Effector memory CD4-positive, alpha-beta T cell (primary cell): ENCODE results near the gene CACNA1H.

Experiments
- DNase-seq, 3 donors: peaks; one replicate each; pipeline ENCODE4 v3.0.0-alpha.2; 2020
- H3K27ac ChIP-seq: 2 replicates; pipeline ENCODE4 v1.7.0; 2013; ENCODE audit warnings: mild to moderate bottlenecking, low read length, moderate library complexity; ENCODE audit not compliant: insufficient read depth, poor library complexity, severe bottlenecking
- H3K27me3 ChIP-seq: replicated peaks from 2 replicates; pipeline ENCODE4 v1.7.0; 2013; ENCODE audit warnings: mild to moderate bottlenecking, low read length; ENCODE audit not compliant: insufficient read depth, control insufficient read depth, poor library complexity, severe bottlenecking
- H3K36me3 ChIP-seq: 2 replicates; pipeline ENCODE4 v1.7.0; 2013; ENCODE audit warnings: mild to moderate bottlenecking, low read length, moderate library complexity; ENCODE audit not compliant: control insufficient read depth, insufficient read depth
- H3K4me1 ChIP-seq: 2 replicates; pipeline ENCODE4 v1.7.0; 2013; ENCODE audit warnings: low read length, mild to moderate bottlenecking; ENCODE audit not compliant: control insufficient read depth, insufficient read depth, poor library complexity, severe bottlenecking
- H3K4me3 ChIP-seq: 2 replicates; pipeline ENCODE4 v1.7.0; 2013; ENCODE audit warnings: low read length, low read depth, mild to moderate bottlenecking; ENCODE audit not compliant: insufficient read depth, poor library complexity, severe bottlenecking
- H3K9me3 ChIP-seq: 2 replicates; pipeline ENCODE4 v1.7.0; 2013; ENCODE audit warnings: mild to moderate bottlenecking, low read length, moderate library complexity; ENCODE audit not compliant: control insufficient read depth

CACNA1H gene

DNA sequence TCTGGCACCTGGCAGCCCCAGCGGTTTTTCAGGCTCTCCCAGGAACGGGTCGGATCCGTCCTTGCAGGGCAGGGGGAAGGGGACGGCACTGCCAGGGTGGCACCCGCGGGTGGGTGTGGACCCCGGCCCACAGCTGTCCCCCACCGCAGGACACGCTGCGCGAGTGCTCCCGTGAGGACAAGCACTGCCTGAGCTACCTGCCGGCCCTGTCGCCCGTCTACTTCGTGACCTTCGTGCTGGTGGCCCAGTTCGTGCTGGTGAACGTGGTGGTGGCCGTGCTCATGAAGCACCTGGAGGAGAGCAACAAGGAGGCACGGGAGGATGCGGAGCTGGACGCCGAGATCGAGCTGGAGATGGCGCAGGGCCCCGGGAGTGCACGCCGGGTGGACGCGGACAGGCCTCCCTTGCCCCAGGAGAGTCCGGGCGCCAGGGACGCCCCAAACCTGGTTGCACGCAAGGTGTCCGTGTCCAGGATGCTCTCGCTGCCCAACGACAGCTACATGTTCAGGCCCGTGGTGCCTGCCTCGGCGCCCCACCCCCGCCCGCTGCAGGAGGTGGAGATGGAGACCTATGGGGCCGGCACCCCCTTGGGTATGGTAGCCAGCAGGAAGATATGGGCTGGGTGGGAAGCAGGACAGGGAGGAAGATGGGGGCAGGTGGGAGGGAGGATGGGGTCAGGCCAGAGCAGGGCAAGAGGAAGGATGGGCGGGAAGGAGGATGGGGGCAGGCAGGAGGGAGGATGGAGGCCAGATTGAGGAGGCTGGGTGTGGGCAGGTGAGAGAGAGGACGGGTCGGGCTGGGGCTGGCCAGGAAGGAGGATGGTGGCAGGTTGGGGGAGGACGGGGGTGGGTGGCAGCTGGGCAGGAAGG, 65.4 kb downstream of the CACNA1H start:
- no peaks in the 10 kb centered on the region for H3K9me3 ChIP-seq
- H3K27ac ChIP-seq = no peak overlapping the region
- H3K27me3 ChIP-seq = no peaks in the 10 kb centered on the region
- no peak for DNase-seq
- no peak overlapping the region for H3K4me3 ChIP-seq
- H3K4me1 ChIP-seq = no peaks in the 10 kb centered on the region
- H3K36me3 ChIP-seq = no peaks in the 10 kb centered on the region

DNA sequence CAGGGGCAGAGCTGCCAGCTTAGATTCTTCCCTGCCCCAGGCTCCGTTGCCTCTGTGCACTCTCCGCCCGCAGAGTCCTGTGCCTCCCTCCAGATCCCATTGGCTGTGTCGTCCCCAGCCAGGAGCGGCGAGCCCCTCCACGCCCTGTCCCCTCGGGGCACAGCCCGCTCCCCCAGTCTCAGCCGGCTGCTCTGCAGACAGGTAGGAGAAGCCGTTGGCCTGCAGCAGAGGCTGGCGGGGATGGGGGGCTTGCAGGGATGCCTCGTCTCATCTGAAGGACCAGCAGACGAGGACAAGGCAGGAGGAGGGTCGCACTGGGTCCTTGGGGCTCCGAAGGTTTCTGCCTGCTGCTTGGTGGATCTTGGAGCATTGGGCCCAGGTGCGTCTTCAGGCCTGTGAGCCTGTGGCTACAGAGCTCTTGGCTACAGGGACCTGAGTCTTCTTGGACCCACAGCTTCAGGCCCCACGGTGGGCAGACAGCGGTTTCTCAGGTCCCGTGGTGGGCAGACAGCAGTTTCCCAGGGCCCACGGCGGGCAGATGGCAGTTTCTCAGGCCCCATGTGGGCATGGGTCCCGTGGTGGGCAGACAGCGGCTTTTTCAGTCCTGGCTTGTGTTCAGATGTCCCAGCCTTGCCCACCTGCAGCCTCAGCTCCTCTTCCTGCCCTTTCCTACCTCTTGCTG, 66.2 kb downstream of the CACNA1H start:
- Histone ChIP-seq H3K36me3 (no peaks in the 10 kb centered on the region), H3K9me3 (no peaks in the 10 kb centered on the region), H3K27ac (no peak overlapping the region), H3K4me3 (no peak overlapping the region), H3K4me1 (no peaks in the 10 kb centered on the region), H3K27me3 (no peaks in the 10 kb centered on the region)
- DNase-seq = no peak

DNA sequence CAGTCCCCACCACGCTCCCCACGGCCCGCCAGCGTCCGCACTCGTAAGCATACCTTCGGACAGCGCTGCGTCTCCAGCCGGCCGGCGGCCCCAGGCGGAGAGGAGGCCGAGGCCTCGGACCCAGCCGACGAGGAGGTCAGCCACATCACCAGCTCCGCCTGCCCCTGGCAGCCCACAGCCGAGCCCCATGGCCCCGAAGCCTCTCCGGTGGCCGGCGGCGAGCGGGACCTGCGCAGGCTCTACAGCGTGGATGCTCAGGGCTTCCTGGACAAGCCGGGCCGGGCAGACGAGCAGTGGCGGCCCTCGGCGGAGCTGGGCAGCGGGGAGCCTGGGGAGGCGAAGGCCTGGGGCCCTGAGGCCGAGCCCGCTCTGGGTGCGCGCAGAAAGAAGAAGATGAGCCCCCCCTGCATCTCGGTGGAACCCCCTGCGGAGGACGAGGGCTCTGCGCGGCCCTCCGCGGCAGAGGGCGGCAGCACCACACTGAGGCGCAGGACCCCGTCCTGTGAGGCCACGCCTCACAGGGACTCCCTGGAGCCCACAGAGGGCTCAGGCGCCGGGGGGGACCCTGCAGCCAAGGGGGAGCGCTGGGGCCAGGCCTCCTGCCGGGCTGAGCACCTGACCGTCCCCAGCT, 67.3 kb downstream of the CACNA1H start:
- no peak for DNase-seq
- Histone ChIP-seq H3K27me3 (no peaks in the 10 kb centered on the region), H3K9me3 (no peaks in the 10 kb centered on the region), H3K4me3 (no peak overlapping the region), H3K4me1 (no peaks in the 10 kb centered on the region), H3K27ac (no peak overlapping the region), H3K36me3 (no peaks in the 10 kb centered on the region)

DNA sequence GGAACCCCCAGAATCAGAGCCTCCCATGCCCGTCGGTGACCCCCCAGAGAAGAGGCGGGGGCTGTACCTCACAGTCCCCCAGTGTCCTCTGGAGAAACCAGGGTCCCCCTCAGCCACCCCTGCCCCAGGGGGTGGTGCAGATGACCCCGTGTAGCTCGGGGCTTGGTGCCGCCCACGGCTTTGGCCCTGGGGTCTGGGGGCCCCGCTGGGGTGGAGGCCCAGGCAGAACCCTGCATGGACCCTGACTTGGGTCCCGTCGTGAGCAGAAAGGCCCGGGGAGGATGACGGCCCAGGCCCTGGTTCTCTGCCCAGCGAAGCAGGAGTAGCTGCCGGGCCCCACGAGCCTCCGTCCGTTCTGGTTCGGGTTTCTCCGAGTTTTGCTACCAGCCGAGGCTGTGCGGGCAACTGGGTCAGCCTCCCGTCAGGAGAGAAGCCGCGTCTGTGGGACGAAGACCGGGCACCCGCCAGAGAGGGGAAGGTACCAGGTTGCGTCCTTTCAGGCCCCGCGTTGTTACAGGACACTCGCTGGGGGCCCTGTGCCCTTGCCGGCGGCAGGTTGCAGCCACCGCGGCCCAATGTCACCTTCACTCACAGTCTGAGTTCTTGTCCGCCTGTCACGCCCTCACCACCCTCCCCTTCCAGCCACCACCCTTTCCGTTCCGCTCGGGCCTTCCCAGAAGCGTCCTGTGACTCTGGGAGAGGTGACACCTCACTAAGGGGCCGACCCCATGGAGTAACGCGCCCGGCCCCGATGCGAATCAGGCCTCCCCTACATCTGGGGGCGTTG, 68.1 kb downstream of the CACNA1H start:
- Histone ChIP-seq H3K27me3 (no peaks in the 10 kb centered on the region), H3K9me3 (no peaks in the 10 kb centered on the region), H3K36me3 (no peaks in the 10 kb centered on the region), H3K27ac (no peak overlapping the region), H3K4me1 (no peaks in the 10 kb centered on the region), H3K4me3 (no peak overlapping the region)
- no peak for DNase-seq

DNA sequence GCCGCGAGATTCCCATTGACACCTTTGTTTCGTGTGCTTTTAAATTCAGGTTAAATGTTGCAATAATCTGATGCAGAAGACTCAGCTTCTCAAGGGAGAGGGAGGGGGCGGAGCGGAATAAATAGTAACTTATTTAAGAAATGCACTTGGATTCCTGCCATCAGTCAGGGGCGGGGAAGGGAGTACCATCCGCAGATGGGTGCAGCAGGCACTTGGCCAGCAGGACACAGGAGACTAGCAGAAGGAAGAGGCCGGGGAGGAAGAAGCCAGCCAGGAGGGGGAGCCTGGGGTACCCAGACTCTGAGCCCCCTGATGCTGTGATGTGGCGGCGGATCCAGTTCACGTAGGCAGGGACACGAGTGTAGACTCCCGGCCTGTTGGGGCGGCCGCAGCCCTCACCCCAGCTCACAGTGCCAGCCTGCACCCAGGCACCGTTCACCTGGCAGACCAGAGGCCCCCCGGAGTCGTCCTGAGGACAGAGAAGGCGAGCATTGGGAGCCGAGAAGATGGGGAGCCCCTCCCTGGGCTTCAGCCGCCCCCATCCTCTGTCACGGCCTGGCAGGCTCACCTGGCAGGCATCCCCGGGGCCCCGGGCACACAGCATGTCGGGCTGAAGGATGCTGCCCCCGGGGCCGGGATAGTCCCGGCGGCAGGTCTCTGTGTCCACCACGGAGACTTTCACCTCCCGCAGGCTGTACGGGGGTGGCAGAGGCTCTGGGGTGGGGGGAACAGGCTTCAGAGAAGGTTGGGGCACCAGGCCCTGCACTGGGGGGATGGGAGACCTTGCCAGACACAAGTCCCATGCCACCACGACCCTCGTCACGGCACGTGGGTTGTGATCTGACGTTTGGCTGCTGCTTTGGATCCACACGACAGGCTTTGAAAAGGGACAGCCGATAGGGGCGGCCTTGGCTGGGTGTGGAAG, 69.0 kb downstream of the CACNA1H start:
- no peaks in the 10 kb centered on the region for H3K9me3 ChIP-seq
- no peaks in the 10 kb centered on the region for H3K4me1 ChIP-seq
- H3K4me3 ChIP-seq = no peak overlapping the region
- H3K27me3 ChIP-seq = no peaks in the 10 kb centered on the region
- H3K27ac ChIP-seq = no peak overlapping the region
- no peaks in the 10 kb centered on the region for H3K36me3 ChIP-seq
- DNase-seq = no peak

DNA sequence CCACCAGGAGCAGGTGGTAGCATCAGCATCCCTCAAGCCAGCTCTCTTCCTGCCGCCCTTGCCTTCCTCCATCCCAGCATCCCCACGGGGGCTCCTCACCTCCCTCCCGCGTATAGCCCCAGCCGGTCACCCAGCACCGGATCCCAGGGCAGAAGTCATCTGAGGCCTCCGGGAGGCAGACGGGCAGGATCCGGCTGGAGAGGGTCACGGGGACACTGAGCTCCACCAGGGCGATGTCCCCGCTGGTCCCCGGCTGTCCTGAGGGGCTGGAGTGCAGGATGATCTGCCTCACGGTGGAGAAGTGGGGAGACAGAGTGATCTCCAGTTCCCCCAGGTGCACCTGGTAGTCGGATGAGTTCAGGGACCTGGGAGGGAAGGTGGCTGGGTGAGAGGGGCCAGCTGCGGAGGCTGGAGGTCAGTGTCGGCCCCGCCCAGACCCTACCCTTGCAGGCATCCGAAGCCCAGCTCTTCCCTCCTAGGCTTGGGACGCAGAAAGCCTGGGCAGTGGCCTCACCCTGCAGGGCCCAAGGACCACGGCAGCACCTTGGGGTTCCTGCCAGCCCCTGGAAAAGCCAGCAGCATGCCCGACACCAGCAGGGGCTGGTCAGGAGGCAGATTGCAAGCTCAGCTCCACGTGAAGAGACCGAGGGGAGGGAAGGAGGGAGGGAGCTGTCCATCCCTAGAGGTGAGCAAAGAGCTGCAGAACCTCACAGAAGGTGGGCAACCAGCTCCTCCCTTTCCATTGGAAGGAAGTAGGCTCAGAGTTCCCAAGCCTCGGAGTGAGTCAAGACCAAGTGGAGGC, 69.8 kb downstream of the CACNA1H start:
- H3K4me1 ChIP-seq = no peaks in the 10 kb centered on the region
- H3K4me3 ChIP-seq = no peak overlapping the region
- no peak for DNase-seq
- no peaks in the 10 kb centered on the region for H3K36me3 ChIP-seq
- H3K27ac ChIP-seq = no peak overlapping the region
- H3K27me3 ChIP-seq = no peaks in the 10 kb centered on the region
- no peaks in the 10 kb centered on the region for H3K9me3 ChIP-seq

DNA sequence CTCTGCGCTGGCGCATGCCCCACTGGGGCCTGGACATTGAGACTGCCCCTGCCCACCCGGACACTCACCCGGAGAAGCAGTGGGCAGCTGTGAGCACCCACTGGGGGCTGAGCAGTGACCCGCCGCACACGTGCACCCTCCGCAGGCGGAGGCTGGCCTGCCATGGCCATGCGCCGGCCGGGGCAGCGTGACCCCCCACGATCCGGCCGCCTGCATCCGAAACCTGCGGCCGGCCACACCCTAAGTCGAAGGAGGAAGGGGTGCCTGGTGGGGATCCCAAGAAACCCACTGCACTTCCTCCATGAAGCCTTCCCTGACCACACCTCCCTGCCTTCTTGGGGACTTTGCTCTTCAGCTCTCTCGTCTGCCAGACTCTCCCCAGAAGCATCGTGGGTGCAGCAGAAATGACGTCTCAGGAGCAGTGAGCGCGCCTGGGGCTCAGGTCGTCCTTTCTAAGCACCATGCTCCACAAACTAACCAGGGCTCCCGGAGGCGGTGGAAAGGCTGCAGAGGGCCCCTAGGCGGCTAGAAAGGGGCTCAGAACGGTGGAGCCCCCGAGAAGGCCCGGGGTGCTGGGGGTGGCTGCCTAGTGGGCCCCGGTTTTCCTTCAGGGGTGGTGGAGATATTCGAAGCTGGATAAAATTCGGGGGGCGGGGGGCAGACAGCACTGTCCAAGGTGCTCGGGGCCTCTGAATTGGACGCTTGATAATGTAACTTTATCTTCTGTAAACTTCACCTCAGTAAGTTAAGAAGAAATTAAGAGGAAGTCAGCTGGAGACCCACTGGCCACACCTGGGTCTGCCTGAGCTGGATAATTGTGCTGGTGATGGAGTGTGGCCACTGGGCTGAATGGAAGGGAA, 70.7 kb downstream of the CACNA1H start:
- H3K36me3 ChIP-seq = no peaks in the 10 kb centered on the region
- H3K4me3 ChIP-seq = no peak overlapping the region
- no peak overlapping the region for H3K27ac ChIP-seq
- DNase-seq = no peak
- H3K9me3 ChIP-seq = no peaks in the 10 kb centered on the region
- no peaks in the 10 kb centered on the region for H3K27me3 ChIP-seq
- H3K4me1 ChIP-seq = no peaks in the 10 kb centered on the region

DNA sequence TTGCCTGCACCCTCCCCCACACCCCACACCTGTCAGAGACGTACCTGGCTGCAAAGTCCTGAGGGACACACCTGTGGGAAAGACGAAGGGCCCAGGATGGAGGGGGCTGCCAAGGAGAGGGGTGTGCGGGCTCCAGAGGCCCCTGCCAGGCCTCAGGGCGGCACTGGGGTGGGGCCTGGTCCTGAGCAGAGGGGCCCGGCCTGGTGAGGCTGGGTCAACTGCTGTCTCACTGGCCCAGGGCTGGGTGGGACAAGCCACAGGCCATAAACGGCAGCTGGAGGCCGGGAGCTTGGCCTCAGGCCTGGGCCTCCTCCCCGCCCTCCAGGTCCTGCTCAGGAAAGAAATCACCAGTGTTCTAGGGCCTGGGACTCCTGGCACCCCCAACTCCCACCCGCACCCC, 71.7 kb downstream of the CACNA1H start:
- no peak overlapping the region for H3K27ac ChIP-seq
- H3K36me3 ChIP-seq = no peaks in the 10 kb centered on the region
- DNase-seq = no peak
- no peak overlapping the region for H3K4me3 ChIP-seq
- no peaks in the 10 kb centered on the region for H3K4me1 ChIP-seq
- H3K27me3 ChIP-seq = no peaks in the 10 kb centered on the region
- no peaks in the 10 kb centered on the region for H3K9me3 ChIP-seq
